HG03342 (cell line): ENCODE data around the gene RBPJ.
"Not testable (repeated sequence)": the region's sequence is repeated elsewhere in the genome, so short reads cannot be mapped to it uniquely, and the experiment has no call there.

Experiments used
- ATAC-seq: cut with Tn5 transposase; IDR thresholded peaks from one replicate; pipeline ENCODE4 v1.9.1; 2021; ENCODE audit warnings: mild to moderate bottlenecking, moderate library complexity; ENCODE audit not compliant: unreplicated experiment

Gene RBPJ

DNA sequence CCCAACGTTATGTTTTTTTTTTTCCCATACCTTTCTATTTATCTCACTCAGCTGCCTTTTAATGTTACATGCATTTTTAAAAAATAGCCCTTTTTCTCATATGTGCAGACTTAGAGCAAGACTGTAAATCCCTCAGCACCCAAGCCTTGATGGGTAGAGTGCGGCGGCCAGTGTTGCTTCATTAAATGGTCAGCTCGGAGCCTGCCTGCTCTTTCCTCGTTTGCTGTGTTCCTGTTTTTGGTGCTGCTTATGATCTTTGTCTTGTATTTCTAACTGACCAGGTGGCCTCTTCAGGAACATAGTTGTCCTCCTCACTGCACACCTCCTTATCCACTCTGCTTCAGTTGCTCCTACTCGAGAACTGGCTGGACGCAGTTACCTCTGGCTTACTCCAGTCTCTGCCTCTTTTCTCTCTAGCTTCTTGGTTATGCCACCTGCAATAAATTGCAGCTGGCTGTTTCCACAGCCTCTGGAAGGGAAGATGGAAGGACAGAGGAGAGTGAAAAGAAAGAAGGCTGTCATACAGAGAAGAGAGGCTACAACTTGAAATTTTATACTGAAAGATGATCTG lies 10.7 kb downstream of the RBPJ start:
- no peak for ATAC-seq

DNA sequence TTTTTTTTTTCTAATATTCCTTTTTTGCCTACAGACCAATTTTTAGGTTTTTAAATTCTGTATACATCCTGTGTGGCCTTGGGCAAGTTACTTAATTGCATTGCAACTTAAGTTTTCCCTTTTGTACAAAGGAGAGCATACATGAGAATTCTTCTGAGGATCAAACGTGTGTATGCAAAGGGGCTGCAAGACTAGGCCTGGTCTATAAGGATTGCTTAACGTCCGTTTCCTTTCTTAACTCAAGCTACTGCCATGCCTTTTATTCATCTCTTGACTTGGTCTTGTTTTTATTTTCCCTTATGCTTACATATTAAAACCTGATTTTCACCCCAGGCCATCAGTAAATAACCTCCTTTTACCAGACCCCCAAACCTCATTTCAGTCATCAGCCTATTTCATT lies 13.6 kb downstream of the RBPJ start:
- no peak for ATAC-seq

DNA sequence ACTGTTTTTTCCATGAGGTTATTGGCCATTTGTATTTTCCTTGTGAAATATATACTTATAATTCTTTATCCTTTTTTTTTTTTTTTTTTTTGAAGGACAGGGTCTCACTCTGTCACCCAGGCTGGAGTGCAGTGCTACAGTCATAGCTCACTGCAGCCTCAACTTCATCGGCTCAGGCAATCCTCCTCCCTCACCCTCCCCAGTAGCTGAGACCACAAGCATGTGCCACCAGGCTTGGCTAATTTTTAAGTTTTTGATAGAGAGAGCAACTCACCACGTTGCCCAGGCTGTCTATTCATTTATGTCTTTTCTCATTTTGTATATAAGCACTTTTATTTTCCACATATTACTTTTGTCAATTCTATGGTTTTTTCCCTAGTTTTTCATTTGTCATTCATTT lies 16.8 kb downstream of the RBPJ start:
- no peak for ATAC-seq

DNA sequence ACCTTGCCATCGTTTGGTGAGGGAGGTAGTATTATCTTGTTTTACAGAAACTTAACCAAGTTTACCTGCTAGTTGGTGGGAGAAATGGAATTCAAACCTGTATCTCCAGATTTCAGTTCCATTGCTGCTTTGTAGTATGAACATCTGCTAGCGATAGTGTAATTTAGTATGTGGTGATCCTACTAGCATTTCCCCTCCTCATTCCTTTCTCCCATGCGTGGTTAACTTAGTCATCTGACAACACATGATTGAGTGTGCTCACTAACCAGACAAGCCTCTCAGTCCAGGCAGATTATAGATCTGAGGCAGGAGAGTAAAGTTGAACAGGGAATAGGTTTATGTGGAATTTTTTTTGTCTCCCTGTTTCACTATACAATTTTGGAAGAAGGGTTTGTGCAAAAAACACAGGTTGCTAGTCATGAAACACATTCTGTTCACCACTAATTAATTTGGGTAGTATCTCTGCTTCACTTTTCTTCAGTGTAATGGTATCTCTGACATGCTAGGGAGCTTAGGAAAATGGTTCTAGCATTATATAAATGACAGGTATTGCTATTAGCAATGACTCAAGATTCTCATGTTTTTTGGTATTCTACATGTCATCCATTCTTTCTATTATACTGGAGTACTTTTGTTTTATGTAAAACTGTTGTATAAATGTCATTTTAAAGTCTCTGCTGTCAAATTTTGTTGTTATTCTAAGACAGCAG lies 21.7 kb downstream of the RBPJ start:
- ATAC-seq: no peak

DNA sequence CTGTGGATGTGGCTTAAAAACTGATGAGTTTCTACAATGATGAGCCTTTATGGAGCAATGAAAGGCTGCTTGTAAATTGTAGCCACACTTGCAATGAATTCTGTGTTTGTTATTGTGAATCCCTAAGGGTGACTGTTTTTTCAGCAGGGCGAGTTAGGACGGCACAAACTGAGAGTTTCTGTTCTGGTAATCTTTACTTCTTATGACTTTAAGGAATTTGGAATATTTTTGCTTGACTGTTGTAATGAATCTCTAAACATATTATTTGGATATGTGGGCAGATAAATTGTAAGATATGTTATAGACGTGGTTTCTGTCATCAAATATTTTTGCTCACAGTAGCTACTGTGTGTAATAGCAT lies 22.2 kb downstream of the RBPJ start:
- ATAC-seq: no peak

DNA sequence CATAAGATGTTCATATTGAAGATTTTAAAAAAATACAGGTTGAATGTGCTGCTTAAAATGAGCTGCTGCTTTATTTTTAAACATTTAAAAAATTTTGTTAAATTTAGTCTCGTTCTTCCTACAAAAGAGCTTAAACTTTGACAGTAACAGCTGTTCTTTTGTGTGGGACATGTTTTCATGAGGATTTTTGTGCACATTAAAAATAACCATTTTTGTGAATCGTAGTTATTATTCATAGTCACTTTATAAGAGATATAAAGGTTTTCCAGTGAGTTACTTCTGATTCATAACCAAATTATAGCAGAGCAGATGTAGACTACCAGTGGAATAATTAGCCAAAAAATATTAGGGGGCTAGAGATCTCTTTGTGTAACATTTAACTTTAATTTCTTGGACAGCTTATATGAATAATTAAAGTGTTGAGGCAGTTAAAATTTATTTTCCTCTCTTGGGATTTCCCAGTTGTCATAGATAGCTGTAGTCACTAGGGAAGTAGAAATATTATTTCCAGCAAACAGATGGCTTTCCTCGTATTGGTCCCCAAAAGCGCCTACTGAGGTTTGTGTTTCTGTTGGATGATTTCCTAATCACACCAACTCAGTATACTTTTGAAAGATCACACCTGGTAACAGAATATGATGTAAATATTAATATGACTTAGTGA lies 24.2 kb downstream of the RBPJ start:
- no peak for ATAC-seq

DNA sequence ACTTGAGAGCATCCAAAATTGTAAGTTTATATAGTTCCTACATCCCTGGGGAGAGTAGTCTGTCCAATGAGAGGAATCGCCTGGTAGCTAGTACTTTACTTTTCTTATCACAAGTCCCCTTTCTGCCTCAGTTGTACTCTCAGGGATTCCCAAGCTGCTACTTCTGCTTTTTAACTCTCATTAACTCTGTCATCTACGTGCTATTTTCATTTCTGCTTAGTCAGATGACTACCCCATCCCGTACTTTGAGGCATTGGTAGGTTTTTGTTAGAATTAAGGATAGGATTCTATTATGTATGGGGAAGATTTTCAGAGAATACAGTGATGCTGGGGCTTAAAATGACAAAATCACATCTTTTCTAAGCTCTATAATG lies 24.7 kb downstream of the RBPJ start:
- ATAC-seq: peak; percentile 41

DNA sequence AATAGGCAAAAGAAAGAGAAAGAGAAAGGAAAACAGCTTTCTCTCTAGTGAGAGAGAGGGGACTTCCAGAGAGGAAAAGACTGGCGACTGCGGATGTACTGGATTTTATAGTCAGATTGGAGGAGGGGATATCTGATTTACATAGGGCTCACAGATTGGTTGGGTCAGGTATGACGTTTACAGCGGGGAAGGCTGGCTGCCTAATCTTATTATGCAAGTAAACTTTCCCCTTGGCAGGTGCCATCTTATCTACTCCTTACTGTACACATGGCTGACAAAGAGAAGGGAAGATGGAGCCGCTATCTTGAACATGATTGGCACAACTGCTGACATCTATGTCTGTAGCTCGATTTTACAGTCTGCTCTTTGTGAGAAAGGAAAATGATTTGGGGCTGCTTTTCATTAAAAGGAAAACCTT lies 25.4 kb downstream of the RBPJ start:
- no peak for ATAC-seq

DNA sequence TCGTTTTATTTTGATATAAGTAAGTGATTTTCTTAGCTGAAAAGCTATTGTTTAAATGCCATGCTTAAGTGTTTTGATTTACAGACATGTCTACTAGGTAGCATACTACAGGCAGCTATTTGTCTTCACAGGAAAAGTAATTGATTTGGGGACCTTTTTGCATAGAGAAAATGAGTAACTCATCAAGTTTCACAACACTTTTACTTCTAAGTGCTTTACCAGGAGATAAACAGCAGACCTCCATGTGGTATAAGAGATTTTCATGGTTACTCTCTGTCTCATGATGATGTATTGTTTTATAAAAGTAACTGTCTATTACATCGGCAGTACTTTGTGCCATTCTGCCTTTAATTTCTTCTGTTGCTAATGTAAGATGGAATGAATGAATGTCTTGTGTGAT lies 28.7 kb downstream of the RBPJ start:
- peak; percentile 44 for ATAC-seq

DNA sequence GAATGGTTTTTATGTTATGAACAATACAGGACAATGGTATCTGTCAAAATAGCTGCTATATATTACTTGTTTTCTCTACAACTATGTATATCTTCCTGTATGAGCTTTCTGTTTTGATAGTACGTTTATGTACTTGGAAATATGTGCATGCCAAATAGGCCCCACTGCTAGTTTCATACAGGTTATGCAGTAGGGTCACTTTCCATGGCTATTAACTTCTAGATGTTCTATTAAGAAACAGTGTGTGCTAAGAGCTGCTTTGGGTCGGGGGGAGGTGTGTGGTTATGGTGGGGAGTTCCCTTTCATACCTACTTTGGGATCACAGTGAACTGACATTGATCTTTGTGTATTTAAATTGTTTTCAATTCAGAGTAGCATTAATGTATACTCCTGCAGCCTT lies 30.9 kb downstream of the RBPJ start:
- ATAC-seq: no peak

DNA sequence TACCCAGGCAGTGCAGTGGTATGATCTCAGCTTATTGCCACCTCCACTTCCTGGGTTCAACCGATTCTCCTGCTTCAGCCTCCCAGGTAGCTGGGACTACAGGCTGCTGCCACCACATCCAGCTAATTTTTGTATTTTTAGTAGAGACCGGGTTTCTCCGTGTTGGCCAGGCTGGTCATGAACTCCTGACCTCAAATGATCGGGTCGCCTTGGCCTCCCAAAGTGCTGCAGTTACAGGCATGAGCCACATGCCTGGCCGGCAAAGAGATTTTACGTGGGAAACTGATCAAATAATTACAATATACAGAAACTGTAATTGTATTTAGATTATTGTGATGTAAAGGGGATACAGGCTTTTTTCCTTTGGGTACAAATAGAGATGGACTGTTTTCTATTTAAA lies 33.7 kb downstream of the RBPJ start:
- ATAC-seq: no peak

DNA sequence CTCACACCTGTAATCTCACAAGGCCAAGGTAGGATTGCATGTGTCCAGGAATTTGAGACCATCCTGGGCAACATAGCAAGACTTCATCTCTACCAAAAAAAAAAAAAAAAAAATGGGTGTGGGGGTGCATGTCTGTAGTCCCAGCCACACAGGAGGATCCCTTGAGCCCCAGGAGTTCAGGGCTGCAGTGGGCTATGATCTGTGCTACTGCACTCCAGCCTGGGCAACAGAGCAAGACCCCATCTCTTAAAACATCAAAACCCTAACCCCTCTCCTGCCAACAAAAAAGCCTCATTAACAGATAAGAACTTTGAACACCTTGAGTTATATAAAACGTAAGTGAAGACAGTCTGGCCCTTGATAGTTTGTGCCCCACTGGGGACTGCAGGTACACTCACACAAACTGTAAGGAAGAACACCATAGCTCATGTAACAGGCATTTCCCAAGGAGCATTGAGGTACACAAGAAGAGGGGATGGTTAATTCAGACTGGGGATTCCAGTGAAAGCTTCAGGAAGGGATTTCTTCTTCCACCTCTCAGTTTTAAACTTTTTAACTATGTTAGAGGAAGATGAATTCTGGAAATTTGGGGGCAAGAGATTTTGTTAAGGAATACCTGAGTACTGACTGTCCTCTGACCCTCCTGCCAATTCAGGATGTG lies 34.7 kb downstream of the RBPJ start:
- ATAC-seq: no peak

DNA sequence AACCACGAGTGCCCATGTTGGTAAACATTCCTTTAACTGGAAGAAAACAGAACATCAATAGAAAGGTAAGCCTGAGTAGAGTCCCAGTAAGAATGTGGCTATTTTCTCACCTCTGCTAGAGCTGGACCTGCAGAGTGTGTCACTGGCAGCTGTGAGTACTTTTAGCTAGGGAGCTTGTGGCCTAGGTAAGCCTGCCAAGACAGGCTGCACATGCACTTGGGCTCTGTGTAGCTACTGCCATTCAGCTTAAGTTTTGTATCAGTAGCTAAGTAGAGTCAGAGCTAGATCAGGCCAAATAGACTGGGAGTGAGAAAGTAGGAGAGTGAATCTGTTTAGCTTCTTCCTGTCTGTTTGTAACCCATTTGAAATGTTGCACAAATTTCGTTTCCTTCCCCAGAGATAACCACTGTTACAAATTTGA lies 35.3 kb downstream of the RBPJ start:
- ATAC-seq: no peak

DNA sequence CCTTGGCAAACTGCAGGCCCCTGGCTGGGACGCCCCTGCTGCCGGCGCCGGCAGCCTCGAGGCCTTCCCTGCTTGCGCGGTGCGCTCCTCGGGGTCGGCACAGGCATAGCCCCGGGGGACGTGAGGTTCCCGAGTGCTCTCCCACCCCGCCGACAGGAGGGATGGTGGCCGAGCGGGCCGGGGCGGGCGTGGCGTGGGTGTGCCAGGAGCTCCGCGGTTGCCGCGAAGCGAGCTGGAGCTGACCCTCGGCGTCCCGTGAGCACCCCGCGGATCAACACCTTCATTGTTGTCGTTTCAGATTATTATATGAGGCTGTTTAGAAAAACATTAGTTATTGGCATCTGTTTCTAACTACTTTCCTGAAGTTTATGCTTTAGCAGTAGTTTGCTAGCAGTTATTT lies 38.7 kb downstream of the RBPJ start:
- not testable (repeated sequence) for ATAC-seq

DNA sequence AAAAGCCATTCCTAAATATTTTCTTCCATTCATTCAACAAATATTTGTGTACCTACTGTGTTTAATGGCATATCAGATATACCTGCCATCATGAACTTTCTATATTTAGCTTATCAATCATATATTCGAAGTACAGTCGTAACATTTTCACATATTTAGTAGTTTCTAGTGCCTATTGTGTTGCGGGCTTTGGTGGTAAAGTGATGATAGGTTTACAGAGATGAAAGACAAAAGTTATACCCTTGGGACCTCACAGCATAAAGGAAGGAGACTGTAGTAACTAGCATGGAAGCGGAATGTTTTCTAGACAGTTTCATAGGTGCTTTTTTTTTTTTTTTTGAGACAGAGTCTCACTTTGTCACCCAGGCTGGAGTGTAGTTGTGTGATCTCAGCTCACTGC lies 39.5 kb downstream of the RBPJ start:
- no peak for ATAC-seq

DNA sequence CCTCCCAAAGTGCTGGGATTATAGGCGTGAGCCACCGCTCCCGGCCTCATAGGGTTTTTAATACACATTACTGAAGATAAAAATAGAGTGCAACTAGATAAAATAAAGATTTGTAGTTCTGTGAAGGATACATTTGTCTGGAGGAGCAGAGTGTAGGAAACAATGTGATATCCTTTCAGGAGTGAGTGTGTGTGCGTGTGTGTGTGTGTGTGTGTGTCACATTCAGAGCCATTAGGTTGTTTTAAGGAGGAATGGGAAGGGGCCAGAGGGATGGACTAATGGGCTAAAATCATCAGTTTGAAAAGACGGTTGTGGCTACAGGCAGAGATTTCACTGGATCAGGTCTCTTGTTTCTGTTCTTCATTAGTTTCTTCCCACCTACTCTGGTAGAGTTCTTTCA lies 40.0 kb downstream of the RBPJ start:
- ATAC-seq: no peak

DNA sequence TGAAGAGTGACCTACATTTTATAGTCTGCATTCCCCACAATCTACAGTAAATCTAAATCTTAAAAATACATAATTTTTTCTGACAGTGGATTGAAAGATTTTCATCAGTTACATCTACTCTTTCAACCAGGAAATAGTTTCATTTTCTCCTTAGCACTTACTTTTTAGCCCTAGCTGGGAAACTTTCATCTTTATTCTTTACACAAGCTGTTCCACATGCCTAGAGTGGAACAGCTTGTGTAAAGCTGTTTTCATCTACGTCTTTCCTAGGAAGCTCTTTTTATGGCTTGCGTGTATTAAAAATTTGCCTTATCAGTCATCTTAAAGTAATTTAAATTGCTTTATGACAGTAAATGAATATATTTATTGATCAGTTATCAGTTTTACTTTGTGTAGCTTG lies 40.5 kb downstream of the RBPJ start:
- no peak for ATAC-seq

DNA sequence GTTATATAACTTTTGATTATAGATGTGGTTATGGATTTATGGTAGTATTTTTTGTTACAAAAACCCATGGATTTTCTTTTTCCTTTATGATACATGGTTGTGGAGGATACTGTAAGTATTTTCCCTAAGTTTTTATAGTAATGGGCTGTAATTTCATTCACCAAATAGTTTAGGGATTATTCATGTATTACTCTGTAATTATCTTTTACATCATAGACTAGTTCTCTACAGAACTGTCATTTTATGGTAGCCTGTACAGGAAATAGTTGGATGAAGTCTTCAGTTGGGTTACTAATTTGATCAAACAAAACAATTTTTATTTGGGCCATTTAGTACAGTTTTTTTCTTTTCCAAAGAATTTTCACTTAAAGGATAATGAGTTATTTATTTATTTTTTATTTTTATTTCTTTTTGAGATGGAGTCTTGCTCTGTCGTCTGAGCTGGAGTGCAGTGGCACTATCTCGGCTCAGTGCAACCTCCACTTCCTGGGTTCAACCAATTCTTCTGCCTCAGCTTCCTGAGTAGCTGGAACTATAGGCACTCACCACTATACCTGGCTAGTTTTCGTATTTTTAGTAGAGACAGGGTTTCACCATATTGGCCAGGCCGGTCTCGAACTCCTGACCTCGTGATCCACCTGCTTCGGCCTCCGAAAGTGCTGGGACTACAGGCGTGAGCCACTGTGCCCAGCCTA lies 42.1 kb downstream of the RBPJ start:
- no peak for ATAC-seq

DNA sequence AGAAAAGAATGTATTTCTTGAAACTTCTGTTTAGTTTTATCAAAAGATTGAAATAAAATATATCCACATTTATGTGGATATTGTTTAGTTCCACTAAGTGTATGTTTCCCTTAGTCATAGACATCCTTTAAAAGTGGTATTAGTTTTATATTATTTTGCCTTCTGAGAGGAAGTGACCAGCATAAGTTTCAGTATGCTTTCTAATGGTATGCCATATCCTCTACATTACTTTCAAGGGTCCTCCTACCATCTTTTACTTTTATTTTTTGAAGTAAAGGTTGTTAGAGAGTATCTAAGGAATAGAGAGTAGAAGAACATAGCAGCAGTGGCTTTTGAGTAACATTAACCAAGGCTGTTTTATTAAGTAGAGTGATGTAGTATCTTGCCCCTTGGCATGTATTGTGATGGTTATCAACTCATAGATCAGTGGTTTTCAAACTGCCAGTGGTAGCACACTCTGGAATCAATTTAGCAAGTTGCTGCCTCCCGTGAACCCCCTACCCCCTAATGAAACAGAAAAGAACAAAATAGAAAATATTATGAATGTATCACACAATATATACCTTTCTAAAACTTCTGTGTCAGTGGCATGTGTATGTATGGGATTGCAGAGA lies 44.8 kb downstream of the RBPJ start:
- ATAC-seq: no peak

DNA sequence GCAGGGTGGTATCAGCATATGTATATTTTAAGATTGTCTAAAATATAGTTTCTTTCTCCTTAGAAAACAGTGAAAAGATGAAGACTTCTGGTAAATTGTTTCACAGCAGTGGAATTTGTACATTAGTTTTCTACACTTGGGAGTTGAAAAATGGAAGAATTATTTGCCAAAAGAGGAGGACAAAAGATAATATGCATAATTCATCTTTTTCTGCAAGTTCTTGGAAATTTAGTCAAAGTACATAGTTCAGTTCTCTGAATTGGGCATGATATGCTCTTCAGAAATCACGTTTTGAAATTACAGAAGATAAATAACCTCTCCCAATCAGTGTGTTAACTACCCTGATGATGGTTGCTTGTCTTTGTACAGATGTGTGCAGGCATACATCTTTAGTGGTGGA lies 47.0 kb downstream of the RBPJ start:
- ATAC-seq: no peak

DNA sequence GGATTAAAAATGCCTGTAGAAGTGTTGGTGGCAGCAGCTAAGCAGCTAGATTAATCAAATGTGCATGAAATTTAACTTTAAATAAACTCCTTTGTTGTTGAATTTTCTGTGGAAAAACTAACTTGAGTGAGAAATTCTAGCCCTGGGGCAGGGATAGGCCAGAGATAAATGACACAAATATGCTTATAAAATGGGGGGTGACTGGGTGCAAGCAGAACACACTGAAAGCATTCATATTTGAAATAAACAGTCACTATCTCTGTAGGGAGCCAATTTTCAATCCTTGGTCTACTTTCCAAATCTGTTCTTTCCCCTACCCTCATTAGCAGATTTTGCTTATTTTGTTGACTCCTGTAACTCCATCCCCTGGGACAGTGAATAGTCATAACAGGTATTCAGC lies 47.9 kb downstream of the RBPJ start:
- no peak for ATAC-seq
